DOHH2 (cell line): Measurements from ENCODE around the gene SV2C.

Source experiments
- H3F3A ChIP-seq: fragments of 200-600 bp; sonication (generic), shearing (Covaris generic); 2 replicates; pipeline ENCODE4 v1.6.0; 2016; ENCODE audit warnings: antibody characterized with exemption, mild to moderate bottlenecking; ENCODE audit not compliant: control insufficient read depth, insufficient read depth
- H3K27ac ChIP-seq: fragments of 200-600 bp; sonication (generic); 2 replicates; pipeline ENCODE4 v1.5.1; 2014; ENCODE audit warnings: low read depth, mild to moderate bottlenecking, low read length, moderate library complexity
- H3K27me3 ChIP-seq: fragments of 200-600 bp; sonication (generic); 2 replicates; pipeline ENCODE4 v1.6.1; 2014; ENCODE audit warnings: mild to moderate bottlenecking, low read length, mixed read lengths; ENCODE audit not compliant: control insufficient read depth
- H3K36me3 ChIP-seq: fragments of 200-600 bp; sonication (generic); 2 replicates; pipeline ENCODE4 v1.6.1; 2014; ENCODE audit warnings: mild to moderate bottlenecking, low read length, moderate library complexity, mixed read lengths; ENCODE audit not compliant: control insufficient read depth
- H3K4me1 ChIP-seq: fragments of 200-600 bp; sonication (generic); 2 replicates; pipeline ENCODE4 v1.6.1; 2014; ENCODE audit warnings: mild to moderate bottlenecking, low read length, mixed read lengths; ENCODE audit not compliant: control insufficient read depth
- H3K4me2 ChIP-seq: fragments of 200-600 bp; sonication (generic); 2 replicates; pipeline ENCODE4 v1.6.0; 2014; ENCODE audit warnings: mild to moderate bottlenecking, low read length, moderate library complexity
- H3K4me3 ChIP-seq: fragments of 200-600 bp; sonication (generic); 2 replicates; pipeline ENCODE4 v1.5.1; 2014; ENCODE audit warnings: mild to moderate bottlenecking, low read length, mixed read lengths
- H3K79me2 ChIP-seq: fragments of 200-600 bp; sonication (generic); 2 replicates; pipeline ENCODE4 v1.6.1; 2014; ENCODE audit warnings: mild to moderate bottlenecking, low read length, mixed read lengths; ENCODE audit not compliant: control insufficient read depth
- H3K9me2 ChIP-seq: fragments of 200-600 bp; sonication (generic); replicated peaks from 2 replicates; pipeline ENCODE4 v1.6.1; 2014; ENCODE audit warnings: mild to moderate bottlenecking, low read length, mixed read lengths; ENCODE audit not compliant: control insufficient read depth
- H3K9me3 ChIP-seq: fragments of 200-600 bp; sonication (generic); 2 replicates; pipeline ENCODE4 v1.6.1; 2014; ENCODE audit warnings: antibody characterized with exemption, low read length, mixed read lengths; ENCODE audit not compliant: control insufficient read depth, insufficient read depth
- H4K20me1 ChIP-seq: fragments of 200-600 bp; sonication (generic); 2 replicates; pipeline ENCODE4 v1.6.0; 2014; ENCODE audit warnings: low read depth, mild to moderate bottlenecking, antibody characterized with exemption, low read length, moderate library complexity; ENCODE audit not compliant: control insufficient read depth, insufficient read depth
- CTCF ChIP-seq: fragments of 200-600 bp; sonication (generic); IDR thresholded peaks from one replicate; pipeline ENCODE4 v1.5.1; 2014; ENCODE audit warnings: antibody characterized with exemption, mild to moderate bottlenecking, low read depth, low read length; ENCODE audit not compliant: poor library complexity, severe bottlenecking
- EZH2phosphoT487 ChIP-seq: fragments of 200-600 bp; sonication (generic); IDR thresholded peaks from 2 replicates; pipeline ENCODE4 v1.6.1; 2017; ENCODE audit warnings: borderline replicate concordance, mild to moderate bottlenecking, antibody characterized with exemption, low read length, moderate library complexity, mixed read lengths

The SV2C gene

GRCh38 chr5:76207120-76207519 lies 123.9 kb downstream of the SV2C start:
- H3K27ac ChIP-seq: no peak overlapping the region
- H3K9me2 ChIP-seq: no peaks in the 10 kb centered on the region
- H3K79me2 ChIP-seq: no peaks in the 10 kb centered on the region
- H3F3A ChIP-seq: no peaks in the 10 kb centered on the region
- TF ChIP-seq EZH2phosphoT487 (no peak), CTCF (no peak)
- no peak overlapping the region for H3K4me3 ChIP-seq
- peaks cover 13% of the 10 kb centered on the region; the same call in 1 of the 2 replicates for H3K9me3 ChIP-seq
- H3K4me1 ChIP-seq: no peaks in the 10 kb centered on the region
- no peaks in the 10 kb centered on the region for H4K20me1 ChIP-seq
- peaks cover 8% of the 10 kb centered on the region; the same call in 1 of the 2 replicates for H3K27me3 ChIP-seq
- no peaks in the 10 kb centered on the region for H3K36me3 ChIP-seq
- H3K4me2 ChIP-seq: no peak overlapping the region

- Histone ChIP-seq H3K79me2 (no peaks in the 10 kb centered on the region), H3K4me3 (no peak overlapping the region), H3K27ac (no peak overlapping the region), H3K4me2 (no peak overlapping the region), H3K36me3 (no peaks in the 10 kb centered on the region), H3F3A (no peaks in the 10 kb centered on the region), H4K20me1 (no peaks in the 10 kb centered on the region), H3K9me2 (no peaks in the 10 kb centered on the region), H3K9me3 (peaks cover 13% of the 10 kb centered on the region; the same call in 1 of the 2 replicates), H3K27me3 (peaks cover 8% of the 10 kb centered on the region; the same call in 1 of the 2 replicates), H3K4me1 (no peaks in the 10 kb centered on the region)
- TF ChIP-seq CTCF: no peak
- TF ChIP-seq EZH2phosphoT487: no peak
These were observed 126.1 kb downstream of the SV2C start for GRCh38 chr5:76209297-76209696.

GRCh38 chr5:76210946-76211345 lies 127.8 kb downstream of the SV2C start:
- H3K4me2 ChIP-seq: no peak overlapping the region
- no peaks in the 10 kb centered on the region for H3K9me2 ChIP-seq
- H3K36me3 ChIP-seq: no peaks in the 10 kb centered on the region
- H3K27me3 ChIP-seq: peaks cover 6% of the 10 kb centered on the region; the same call in 1 of the 2 replicates
- H3K9me3 ChIP-seq: peaks cover 13% of the 10 kb centered on the region; the same call in 1 of the 2 replicates
- no peaks in the 10 kb centered on the region for H4K20me1 ChIP-seq
- no peak overlapping the region for H3K27ac ChIP-seq
- H3K4me1 ChIP-seq: no peaks in the 10 kb centered on the region
- H3K79me2 ChIP-seq: no peaks in the 10 kb centered on the region
- H3F3A ChIP-seq: no peaks in the 10 kb centered on the region
- no peak overlapping the region for H3K4me3 ChIP-seq
- TF ChIP-seq EZH2phosphoT487: no peak
- TF ChIP-seq CTCF: no peak
